ENCODE data around the gene CDC42SE2. TPM values are rescaled to one million over a fixed set of nuclear protein-coding genes. Genes with fewer than 3 reads are reported as not detected.

The CDC42SE2 gene
- total RNA-seq, 1 donor from 2014 or later: 27.8 TPM

GRCh38 chr5:131355971-131356528, 92.2 kb downstream of the CDC42SE2 start:
- Mint-ChIP-seq H3K9me3 (no peaks in the 10 kb centered on the region), H3K36me3 (peaks cover 11% of the 10 kb centered on the region), H3K27ac (peak overlapping the region; percentile 32), H3K27me3 (no peaks in the 10 kb centered on the region), H3K4me1 (ENCODE audit: unreplicated experiment) (peaks cover 20% of the 10 kb centered on the region), H3K4me3 (no peak overlapping the region)
- TF ChIP-seq CTCF (conservative IDR thresholded peaks at IDR 0.05): no peak
- DNase-seq (ENCODE audit: extremely low spot score, unreplicated experiment): no peak

- Mint-ChIP-seq H3K36me3 (peaks cover 11% of the 10 kb centered on the region), H3K4me3 (no peak overlapping the region), H3K4me1 (ENCODE audit: unreplicated experiment) (peaks cover 20% of the 10 kb centered on the region), H3K9me3 (no peaks in the 10 kb centered on the region), H3K27ac (no peak overlapping the region), H3K27me3 (no peaks in the 10 kb centered on the region)
- no peak for TF ChIP-seq CTCF (conservative IDR thresholded peaks at IDR 0.05)
- DNase-seq (ENCODE audit: extremely low spot score, unreplicated experiment): no peak
These were observed 92.8 kb downstream of the CDC42SE2 start for GRCh38 chr5:131356619-131357018.

GRCh38 chr5:131357739-131358561, 94.1 kb downstream of the CDC42SE2 start:
- DNase-seq (ENCODE audit: extremely low spot score, unreplicated experiment): no peak
- Mint-ChIP-seq H3K9me3 (no peaks in the 10 kb centered on the region), H3K36me3 (peaks cover 11% of the 10 kb centered on the region), H3K27ac (no peak overlapping the region), H3K27me3 (no peaks in the 10 kb centered on the region), H3K4me1 (ENCODE audit: unreplicated experiment) (peaks cover 20% of the 10 kb centered on the region), H3K4me3 (no peak overlapping the region)
- no peak for TF ChIP-seq CTCF (conservative IDR thresholded peaks at IDR 0.05)

GRCh38 chr5:131361677-131362315, 97.9 kb downstream of the CDC42SE2 start:
- Mint-ChIP-seq H3K36me3 (peaks cover 20% of the 10 kb centered on the region), H3K27ac (no peak overlapping the region), H3K4me3 (no peak overlapping the region), H3K27me3 (no peaks in the 10 kb centered on the region), H3K9me3 (no peaks in the 10 kb centered on the region), H3K4me1 (ENCODE audit: unreplicated experiment) (peaks cover 8% of the 10 kb centered on the region)
- TF ChIP-seq CTCF (conservative IDR thresholded peaks at IDR 0.05): no peak
- no peak for DNase-seq (ENCODE audit: extremely low spot score, unreplicated experiment)

- Mint-ChIP-seq H3K27me3 (no peaks in the 10 kb centered on the region), H3K36me3 (peaks cover 26% of the 10 kb centered on the region), H3K4me3 (no peak overlapping the region), H3K4me1 (ENCODE audit: unreplicated experiment) (no peaks in the 10 kb centered on the region), H3K9me3 (peaks cover 14% of the 10 kb centered on the region), H3K27ac (peak overlapping the region; percentile 27)
- DNase-seq (ENCODE audit: extremely low spot score, unreplicated experiment): no peak
- TF ChIP-seq CTCF (conservative IDR thresholded peaks at IDR 0.05): no peak
These were observed 100.1 kb downstream of the CDC42SE2 start for GRCh38 chr5:131363811-131364506.

Data from type B pancreatic cell (in vitro differentiated cells).